ENCODE measurements around the gene CHRNA7. TPM values are rescaled to one million over a fixed set of nuclear protein-coding genes. Genes with fewer than 3 reads are reported as not detected.
"Not testable (repeated sequence)": the region's sequence is repeated elsewhere in the genome, so short reads cannot be mapped to it uniquely, and the experiment has no call there.

CHRNA7 gene
- polyA plus RNA-seq, 3 donors, result 13.2 to 28.6 (median 26.2) TPM

- DNase-seq, result not testable (repeated sequence)
These were observed 133.8 kb downstream of the CHRNA7 start for GRCh38 chr15:32164065-32164464.

- DNase-seq, result not testable (repeated sequence)
These were observed 134.4 kb downstream of the CHRNA7 start for GRCh38 chr15:32164747-32165146.

- not testable (repeated sequence) for DNase-seq
These were observed 135.5 kb downstream of the CHRNA7 start for GRCh38 chr15:32165775-32166174.

GRCh38 chr15:32166270-32166669 is 136.0 kb downstream of the CHRNA7 start:
- not testable (repeated sequence) for DNase-seq

- not testable (repeated sequence) for DNase-seq
These were observed 137.6 kb downstream of the CHRNA7 start for GRCh38 chr15:32167913-32168312.

GRCh38 chr15:32180579-32180978 is 150.3 kb downstream of the CHRNA7 start:
- not testable (repeated sequence) for DNase-seq

GRCh38 chr15:32193780-32194179 is 163.5 kb downstream of the CHRNA7 start:
- not testable (repeated sequence) for DNase-seq

- DNase-seq, result not testable (repeated sequence)
These were observed 165.9 kb downstream of the CHRNA7 start for GRCh38 chr15:32196206-32196605.

- DNase-seq, result not testable (repeated sequence)
These were observed 168.6 kb downstream of the CHRNA7 start for GRCh38 chr15:32198938-32199337.

GRCh38 chr15:32209081-32209480 is 178.8 kb downstream of the CHRNA7 start:
- not testable (repeated sequence) for DNase-seq

- no peak for DNase-seq
These were observed 188.4 kb downstream of the CHRNA7 start for GRCh38 chr15:32218666-32219065.

Other genes starting within 250 kb of the CHRNA7 start
- 1 to 10 TPM; 1.8 to 2.0 (median 1.9) TPM for gene OTUD7A, start 159.8 kb upstream of the CHRNA7 start, polyA plus RNA-seq (ENCODE audit: insufficient read length in 3 of 3)